Stimulated activated CD8-positive, alpha-beta memory T cell treated with anti-CD3 and anti-CD28 coated beads, Interleukin-4, amount 100 ng/mL, for 48 hours (primary cell): Measurements from ENCODE around the gene ARHGAP15.

Experiments used
- DNase-seq: peaks from one replicate; pipeline ENCODE4 v3.0.0-alpha.2; 2020

Gene ARHGAP15

GRCh38 chr2:143545949-143546255 is 416.7 kb downstream of the ARHGAP15 start:
- DNase-seq: no peak

- no peak for DNase-seq
Observed at GRCh38 chr2:143548032-143548431, 418.8 kb downstream of the ARHGAP15 start.

- no peak for DNase-seq
Observed at GRCh38 chr2:143550500-143550899, 421.3 kb downstream of the ARHGAP15 start.

- no peak for DNase-seq
Observed at GRCh38 chr2:143551971-143552650, 422.9 kb downstream of the ARHGAP15 start.

GRCh38 chr2:143553261-143553660 is 424.0 kb downstream of the ARHGAP15 start:
- peak; percentile 37 for DNase-seq

GRCh38 chr2:143558665-143559064 is 429.4 kb downstream of the ARHGAP15 start:
- DNase-seq: no peak

- no peak for DNase-seq
Observed at GRCh38 chr2:143559147-143559546, 429.9 kb downstream of the ARHGAP15 start.

GRCh38 chr2:143560724-143561123 is 431.5 kb downstream of the ARHGAP15 start:
- DNase-seq: no peak

GRCh38 chr2:143564419-143564818 is 435.2 kb downstream of the ARHGAP15 start:
- DNase-seq: no peak

- DNase-seq: no peak
Observed at GRCh38 chr2:143571747-143572146, 442.5 kb downstream of the ARHGAP15 start.

GRCh38 chr2:143572421-143572820 is 443.2 kb downstream of the ARHGAP15 start:
- DNase-seq: no peak

- no peak for DNase-seq
Observed at GRCh38 chr2:143574069-143574468, 444.9 kb downstream of the ARHGAP15 start.

- no peak for DNase-seq
Observed at GRCh38 chr2:143575340-143575739, 446.1 kb downstream of the ARHGAP15 start.

GRCh38 chr2:143577489-143577888 is 448.3 kb downstream of the ARHGAP15 start:
- DNase-seq: no peak

GRCh38 chr2:143579456-143579855 is 450.2 kb downstream of the ARHGAP15 start:
- no peak for DNase-seq

- DNase-seq: no peak
Observed at GRCh38 chr2:143581134-143581533, 451.9 kb downstream of the ARHGAP15 start.

GRCh38 chr2:143582046-143582747 is 453.0 kb downstream of the ARHGAP15 start:
- no peak for DNase-seq

- DNase-seq: no peak
Observed at GRCh38 chr2:143584936-143585335, 455.7 kb downstream of the ARHGAP15 start.

- no peak for DNase-seq
Observed at GRCh38 chr2:143586119-143586518, 456.9 kb downstream of the ARHGAP15 start.

- no peak for DNase-seq
Observed at GRCh38 chr2:143588746-143589145, 459.5 kb downstream of the ARHGAP15 start.

GRCh38 chr2:143594161-143594560 is 464.9 kb downstream of the ARHGAP15 start:
- DNase-seq: no peak

GRCh38 chr2:143594745-143595144 is 465.5 kb downstream of the ARHGAP15 start:
- DNase-seq: no peak

- no peak for DNase-seq
Observed at GRCh38 chr2:143600116-143600515, 470.9 kb downstream of the ARHGAP15 start.

GRCh38 chr2:143601828-143602227 is 472.6 kb downstream of the ARHGAP15 start:
- DNase-seq: no peak
